Peyer's patch (tissue), 4 donors: ENCODE data around the gene DEGS2. TPM values are rescaled to one million over a fixed set of nuclear protein-coding genes. Genes with fewer than 3 reads are reported as not detected.

ENCODE experiments used
- DNase-seq, 3 donors: peaks; one replicate each; pipeline ENCODE4 v3.0.0-alpha.2; 2017 to 2019
- H3K27ac ChIP-seq, 4 donors: fragments of 200-600 bp; sonication (generic); one replicate each; pipeline ENCODE4 v1.5.1; 2016 to 2019
- H3K27me3 ChIP-seq, 2 donors: fragments of 200-600 bp; sonication (generic); one replicate each; pipeline ENCODE4 v1.5.1; 2019
- H3K36me3 ChIP-seq, 3 donors: fragments of 200-600 bp; sonication (generic); one replicate each; pipeline ENCODE4 v1.5.1; 2016 to 2019
- H3K4me1 ChIP-seq, 4 donors: fragments of 200-600 bp; sonication (generic); one replicate each; pipeline ENCODE4 v1.5.1; 2016 to 2019
- H3K4me3 ChIP-seq, 4 donors: fragments of 200-600 bp; sonication (generic); 1 replicate in 3 of 4; 2 replicates in 1 of 4; pipeline ENCODE4 v1.5.1; 2016 to 2019; ENCODE audit warnings: mild to moderate bottlenecking in 1 of 4
- H3K9me3 ChIP-seq, 4 donors: fragments of 200-600 bp; sonication (generic); one replicate each; pipeline ENCODE4 v1.5.1; 2016 to 2019; ENCODE audit warnings: mild to moderate bottlenecking in 1 of 4
- CTCF ChIP-seq, 6 experiments: fragments of 450-650 bp in 4 of 6; fragments of 200-600 bp in 2 of 6; sonication (generic) in 1 of 6; IDR thresholded peaks; one replicate each; pipeline ENCODE4 v1.5.1; 2017 to 2019; ENCODE audit warnings: antibody characterized with exemption in 6 of 6, mild to moderate bottlenecking in 3 of 6, moderate library complexity in 1 of 6
- POLR2A ChIP-seq, 2 donors: fragments of 450-650 bp; IDR thresholded peaks; one replicate each; pipeline ENCODE4 v1.5.1; 2017; ENCODE audit warnings: antibody characterized with exemption in 2 of 2, mild to moderate bottlenecking in 2 of 2, moderate library complexity in 2 of 2
- total RNA-seq, 4 donors: library from RNA; depleted of rRNA; stranded (reverse); fragments of >200 nt; gene quantifications; one replicate each; pipeline ENCODE4 v1.1.0, GENCODE V29; 2016

The DEGS2 gene
- total RNA-seq, 4 donors from 2014 or later: 13.2 to 96.5 (median 77.8) TPM

- Histone ChIP-seq H3K27me3 (no peaks in the 10 kb centered on the region), H3K36me3 (no peaks in the 10 kb centered on the region), H3K4me3 (no peak overlapping the region), H3K4me1 (no peaks in the 10 kb centered on the region), H3K27ac (no peak overlapping the region), H3K9me3 (no peaks in the 10 kb centered on the region)
- no peak for TF ChIP-seq POLR2A (IDR thresholded peaks at IDR 0.05)
- no peak for TF ChIP-seq CTCF (IDR thresholded peaks at IDR 0.05)
- DNase-seq: no peak
Measured at GRCh38 chr14:100118396-100119011, 40.9 kb downstream of the DEGS2 start.

- H3K9me3 ChIP-seq: no peaks in the 10 kb centered on the region
- TF ChIP-seq POLR2A (IDR thresholded peaks at IDR 0.05) (no peak), CTCF (IDR thresholded peaks at IDR 0.05) (no peak)
- H3K36me3 ChIP-seq: no peaks in the 10 kb centered on the region
- peak in 2 of 3 donors; percentile 72 to 77 for DNase-seq
- H3K27me3 ChIP-seq: no peaks in the 10 kb centered on the region
- H3K4me3 ChIP-seq: no peak overlapping the region
- no peaks in the 10 kb centered on the region for H3K4me1 ChIP-seq
- H3K27ac ChIP-seq: no peak overlapping the region
Measured at GRCh38 chr14:100117633-100118395, 41.6 kb downstream of the DEGS2 start.

- Histone ChIP-seq H3K27ac (no peak overlapping the region), H3K27me3 (no peaks in the 10 kb centered on the region), H3K4me1 (no peaks in the 10 kb centered on the region), H3K36me3 (no peaks in the 10 kb centered on the region), H3K9me3 (no peaks in the 10 kb centered on the region), H3K4me3 (no peak overlapping the region)
- TF ChIP-seq CTCF (IDR thresholded peaks at IDR 0.05): no peak
- no peak for TF ChIP-seq POLR2A (IDR thresholded peaks at IDR 0.05)
- no peak for DNase-seq
Measured at GRCh38 chr14:100117026-100117425, 42.4 kb downstream of the DEGS2 start.

- TF ChIP-seq CTCF (IDR thresholded peaks at IDR 0.05): no peak
- no peak for TF ChIP-seq POLR2A (IDR thresholded peaks at IDR 0.05)
- DNase-seq: no peak
- no peak overlapping the region for H3K4me3 ChIP-seq
- H3K36me3 ChIP-seq: no peaks in the 10 kb centered on the region
- H3K27me3 ChIP-seq: no peaks in the 10 kb centered on the region
- no peak overlapping the region for H3K27ac ChIP-seq
- H3K4me1 ChIP-seq: no peaks in the 10 kb centered on the region
- no peaks in the 10 kb centered on the region for H3K9me3 ChIP-seq
Measured at GRCh38 chr14:100116134-100116533, 43.3 kb downstream of the DEGS2 start.

- no peak for DNase-seq
- H3K36me3 ChIP-seq: no peaks in the 10 kb centered on the region
- no peaks in the 10 kb centered on the region for H3K9me3 ChIP-seq
- TF ChIP-seq POLR2A (IDR thresholded peaks at IDR 0.05): no peak
- TF ChIP-seq CTCF (IDR thresholded peaks at IDR 0.05): no peak
- no peaks in the 10 kb centered on the region for H3K4me1 ChIP-seq
- no peak overlapping the region for H3K4me3 ChIP-seq
- no peak overlapping the region for H3K27ac ChIP-seq
- H3K27me3 ChIP-seq: no peaks in the 10 kb centered on the region
Measured at GRCh38 chr14:100115726-100116125, 43.7 kb downstream of the DEGS2 start.
